C4-2B (cell line): Measurements from ENCODE around the gene ARL4C.

Experiments
- H3K27ac ChIP-seq: fragments of 450-650 bp; 2 replicates; pipeline ENCODE4 v1.5.1; 2017
- CTCF ChIP-seq: fragments of 450-650 bp; conservative IDR thresholded peaks from 2 replicates; pipeline ENCODE4 v1.5.1; 2017; ENCODE audit warnings: mild to moderate bottlenecking
- ZFX ChIP-seq: fragments of 450-650 bp; IDR thresholded peaks from 2 replicates; pipeline ENCODE4 v1.6.1; 2017

The ARL4C gene

GRCh38 chr2:234497594-234498235 lies 834 bp upstream of the ARL4C start:
- TF ChIP-seq CTCF (no peak), ZFX (no peak)
- H3K27ac ChIP-seq = peak overlapping the region; percentile 39; the same call in 1 of the 2 replicates

- H3K27ac ChIP-seq = peak overlapping the region; percentile 39
These were observed 636 bp downstream of the ARL4C start for GRCh38 chr2:234496055-234496834.

GRCh38 chr2:234495251-234496054 lies 1.4 kb downstream of the ARL4C start:
- TF ChIP-seq CTCF (no peak), ZFX (no peak)
- H3K27ac ChIP-seq = no peak overlapping the region

More at GRCh38 chr2:234496055-234496834, 636 bp downstream of the ARL4C start:
- no peak for TF ChIP-seq ZFX
- TF ChIP-seq CTCF = peak; percentile 30

GRCh38 chr2:234494361-234495250 lies 2.3 kb downstream of the ARL4C start:
- H3K27ac ChIP-seq = no peak overlapping the region

GRCh38 chr2:234493796-234494195 lies 3.1 kb downstream of the ARL4C start:
- H3K27ac ChIP-seq = no peak overlapping the region
- TF ChIP-seq CTCF (no peak), ZFX (no peak)

More at GRCh38 chr2:234494361-234495250, 2.3 kb downstream of the ARL4C start:
- TF ChIP-seq ZFX = no peak

GRCh38 chr2:234492717-234493485 lies 4.0 kb downstream of the ARL4C start:
- H3K27ac ChIP-seq = no peak overlapping the region
- no peak for TF ChIP-seq ZFX
- TF ChIP-seq CTCF = no peak
